ENCODE measurements around the gene ABHD12.

DNA sequence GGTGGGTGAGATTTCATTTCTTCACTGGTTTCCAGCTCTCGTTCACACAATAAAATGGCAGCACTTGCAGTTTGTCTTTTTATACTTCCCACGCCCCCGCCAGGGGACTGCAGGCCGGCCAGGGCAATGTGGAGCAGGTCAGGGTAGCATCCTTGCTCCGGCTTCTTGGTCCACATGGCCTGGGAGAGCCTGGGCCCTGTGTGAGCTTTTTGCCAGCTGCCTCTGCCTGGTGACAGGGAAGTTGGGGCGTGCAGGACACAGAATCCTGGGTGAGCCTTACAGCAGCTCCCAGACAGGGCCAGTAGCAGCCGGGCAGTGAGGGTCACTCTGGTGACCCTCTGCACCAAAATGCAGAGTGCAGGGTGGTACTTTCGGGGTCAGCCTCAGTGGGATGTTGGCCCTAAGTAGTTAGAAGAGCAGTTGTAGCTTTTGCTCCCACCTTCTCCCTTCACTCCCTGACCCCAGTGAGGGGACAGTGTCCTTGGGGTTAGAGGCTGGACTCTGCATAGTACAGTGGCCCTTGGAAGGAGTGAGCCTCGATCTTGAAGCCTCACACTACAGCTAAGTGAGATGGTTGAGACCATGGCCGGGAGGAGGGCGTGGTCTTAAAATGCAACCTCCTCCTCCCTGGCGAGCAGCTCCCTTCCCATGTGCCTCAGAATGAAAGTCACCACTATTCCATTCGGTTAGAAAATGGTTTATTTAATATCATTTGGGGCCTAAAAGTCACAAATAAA is 119.0 kb downstream of the ABHD12 start:
- TF ChIP-seq, protein P1, sequence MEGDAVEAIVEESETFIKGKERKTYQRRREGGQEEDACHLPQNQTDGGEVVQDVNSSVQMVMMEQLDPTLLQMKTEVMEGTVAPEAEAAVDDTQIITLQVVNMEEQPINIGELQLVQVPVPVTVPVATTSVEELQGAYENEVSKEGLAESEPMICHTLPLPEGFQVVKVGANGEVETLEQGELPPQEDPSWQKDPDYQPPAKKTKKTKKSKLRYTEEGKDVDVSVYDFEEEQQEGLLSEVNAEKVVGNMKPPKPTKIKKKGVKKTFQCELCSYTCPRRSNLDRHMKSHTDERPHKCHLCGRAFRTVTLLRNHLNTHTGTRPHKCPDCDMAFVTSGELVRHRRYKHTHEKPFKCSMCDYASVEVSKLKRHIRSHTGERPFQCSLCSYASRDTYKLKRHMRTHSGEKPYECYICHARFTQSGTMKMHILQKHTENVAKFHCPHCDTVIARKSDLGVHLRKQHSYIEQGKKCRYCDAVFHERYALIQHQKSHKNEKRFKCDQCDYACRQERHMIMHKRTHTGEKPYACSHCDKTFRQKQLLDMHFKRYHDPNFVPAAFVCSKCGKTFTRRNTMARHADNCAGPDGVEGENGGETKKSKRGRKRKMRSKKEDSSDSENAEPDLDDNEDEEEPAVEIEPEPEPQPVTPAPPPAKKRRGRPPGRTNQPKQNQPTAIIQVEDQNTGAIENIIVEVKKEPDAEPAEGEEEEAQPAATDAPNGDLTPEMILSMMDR (IDR thresholded peaks at IDR 0.05): no peak
- no peak for TF ChIP-seq POLR2AphosphoS5 (IDR thresholded peaks at IDR 0.05)
